ENCODE results near the gene CFB. TPM values are rescaled to one million over a fixed set of nuclear protein-coding genes. Genes with fewer than 3 reads are reported as not detected.
A peak's percentile ranks its signal among the peaks of the same experiment; 100 is the strongest.

Gene CFB
- total and polyA plus RNA-seq, 9 of the 15 experiments (the other 6 are each of a cell fraction or from before 2014, with no cell fraction given), result 0.08 to 0.91 (median 0.22) TPM; not detected in 4

GRCh38 chr6:31972709-31973350 is 26.9 kb downstream of the CFB start (continued):
- TF ChIP-seq RHOXF2B (CRISPR knock-in tag; conservative IDR thresholded peaks at IDR 0.05) (no peak), RBFOX2 (IDR thresholded peaks at IDR 0.05; ENCODE audit: low read depth, low read length) (no peak), MBD1 (CRISPR knock-in tag; IDR thresholded peaks at IDR 0.05) (no peak), ZSCAN29 (IDR thresholded peaks at IDR 0.05) (no peak), CBX1 (IDR thresholded peaks at IDR 0.05; ENCODE audit: low read depth) (no peak; the same call in 1 of the 2 replicates), TFAP4 (CRISPR knock-in tag; IDR thresholded peaks at IDR 0.05; ENCODE audit: borderline replicate concordance) (no peak; the same call in none of the 2 replicates), BCLAF1 (IDR thresholded peaks at IDR 0.05; ENCODE audit: borderline replicate concordance in 1 of 2, control insufficient read depth in 1 of 2, low read depth in 2 of 2, low read length in 1 of 2) (no peak), NFE2L1 (tag; IDR thresholded peaks at IDR 0.05; ENCODE audit: borderline replicate concordance, low read depth) (no peak), TRIM28 (IDR thresholded peaks at IDR 0.05) (no peak; the same call in 1 of the 2 replicates), ZNF274 (IDR thresholded peaks at IDR 0.05; ENCODE audit: borderline replicate concordance, low read depth, low read length) (no peak), PHB (CRISPR knock-in tag; IDR thresholded peaks at IDR 0.05) (no peak; the same call in 1 of the 2 replicates), ZNF77 (CRISPR knock-in tag; IDR thresholded peaks at IDR 0.05) (no peak), NFYB (IDR thresholded peaks at IDR 0.05; ENCODE audit: extremely low read depth, insufficient read length) (no peak), MTA3 (IDR thresholded peaks at IDR 0.05; ENCODE audit: borderline replicate concordance) (no peak), TAL1 (IDR thresholded peaks at IDR 0.05) (no peak), SAFB (IDR thresholded peaks at IDR 0.05; ENCODE audit: borderline replicate concordance, low read depth, low read length) (no peak), HDAC1 (IDR thresholded peaks at IDR 0.05) (peak in 1 of 2 experiments; percentile 81; a peak in 2 of 4 replicates), THRA (IDR thresholded peaks at IDR 0.05) (no peak)
